HG03039 (cell line): ENCODE data around the gene TMEM174.
"Not testable (repeated sequence)": the region's sequence is repeated elsewhere in the genome, so short reads cannot be mapped to it uniquely, and the experiment has no call there.

Experiments used
- ATAC-seq: cut with Tn5 transposase; IDR thresholded peaks from one replicate; pipeline ENCODE4 v1.9.1; 2021; ENCODE audit warnings: mild to moderate bottlenecking, moderate library complexity; ENCODE audit not compliant: unreplicated experiment

Gene TMEM174

DNA sequence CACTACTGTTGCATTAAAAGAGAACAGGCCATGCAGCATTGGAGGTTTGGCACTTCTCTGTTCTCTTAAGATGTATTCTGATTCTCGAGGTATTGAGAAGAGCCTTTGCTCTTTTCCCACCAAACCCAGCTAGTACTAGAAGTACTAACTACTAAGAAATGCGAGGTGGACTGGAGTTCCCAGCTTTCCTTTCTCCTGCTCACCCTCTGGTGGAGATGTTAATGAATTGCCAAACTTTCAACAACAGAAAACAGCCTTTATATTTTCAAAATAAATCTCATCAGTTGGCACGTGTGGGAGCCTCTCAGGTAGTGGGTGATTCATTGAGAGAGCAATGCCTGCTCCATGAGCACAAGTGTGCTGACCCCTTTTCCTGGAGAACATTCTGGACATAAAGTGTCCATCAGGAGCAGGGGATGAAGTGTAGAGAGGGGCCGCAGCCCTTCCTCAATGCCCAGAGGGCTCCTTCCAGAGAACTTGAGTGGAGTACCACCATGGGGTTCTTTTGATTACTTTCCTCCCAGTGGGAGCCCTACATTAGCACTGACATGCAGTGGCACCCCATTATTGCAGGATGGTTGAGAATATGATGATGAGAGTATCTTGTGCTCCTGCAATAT lies 45.7 kb downstream of the TMEM174 start:
- ATAC-seq, result no peak

DNA sequence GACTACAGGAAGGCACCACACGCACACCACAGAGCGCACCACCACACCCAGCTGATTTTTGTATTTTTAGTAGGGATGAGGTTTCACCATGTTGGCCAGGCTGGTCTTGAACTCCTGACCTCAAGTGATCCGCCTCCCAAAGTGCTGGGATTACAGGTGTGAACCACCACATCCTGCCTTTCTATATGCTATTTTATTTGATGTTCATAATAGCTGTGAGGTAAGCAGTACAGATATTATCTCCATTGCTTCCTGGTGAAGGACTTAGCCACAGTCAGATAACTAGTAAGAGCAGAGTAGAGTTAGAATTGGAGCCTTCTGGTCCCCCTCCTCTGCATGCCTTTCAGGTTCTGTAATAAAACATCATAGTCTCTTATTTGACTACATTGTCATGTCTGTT lies 46.3 kb downstream of the TMEM174 start:
- not testable (repeated sequence) for ATAC-seq

DNA sequence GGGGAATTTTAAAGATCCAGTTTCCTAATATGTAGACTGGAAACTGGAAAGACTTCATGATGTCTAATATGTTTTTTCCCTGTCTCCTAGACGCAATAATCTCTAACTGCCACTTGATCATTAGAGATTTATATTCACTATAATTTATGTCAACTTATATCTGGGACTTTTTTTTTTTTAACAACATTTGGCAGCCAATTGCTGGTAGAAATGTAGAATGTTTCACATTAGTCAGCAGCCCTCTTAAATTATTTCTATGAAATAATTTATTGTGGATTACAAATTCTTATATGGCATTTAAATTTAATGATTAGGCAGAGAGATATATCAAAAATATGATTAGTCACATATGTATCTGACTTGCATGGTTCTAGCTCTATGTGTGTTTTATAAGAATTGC lies 48.2 kb downstream of the TMEM174 start:
- no peak for ATAC-seq

DNA sequence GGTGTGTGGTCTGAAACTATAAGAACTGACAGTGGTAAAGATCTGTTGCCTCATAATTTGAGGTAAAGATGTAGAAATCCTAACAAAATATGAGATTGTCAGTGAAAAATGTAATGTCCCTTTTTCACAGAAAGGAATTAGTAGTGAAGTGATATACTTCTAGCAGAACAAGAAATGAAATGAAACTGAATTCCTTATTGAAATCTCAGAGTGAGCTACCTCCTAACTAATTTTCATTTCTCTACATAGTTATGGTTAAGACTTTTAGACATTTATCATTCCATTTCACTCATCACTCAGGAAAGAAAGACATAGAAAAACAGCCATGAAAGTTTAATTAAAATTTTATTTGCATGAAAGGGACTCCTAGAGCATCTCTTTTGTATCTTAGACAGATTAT lies 48.7 kb downstream of the TMEM174 start:
- ATAC-seq, result no peak

DNA sequence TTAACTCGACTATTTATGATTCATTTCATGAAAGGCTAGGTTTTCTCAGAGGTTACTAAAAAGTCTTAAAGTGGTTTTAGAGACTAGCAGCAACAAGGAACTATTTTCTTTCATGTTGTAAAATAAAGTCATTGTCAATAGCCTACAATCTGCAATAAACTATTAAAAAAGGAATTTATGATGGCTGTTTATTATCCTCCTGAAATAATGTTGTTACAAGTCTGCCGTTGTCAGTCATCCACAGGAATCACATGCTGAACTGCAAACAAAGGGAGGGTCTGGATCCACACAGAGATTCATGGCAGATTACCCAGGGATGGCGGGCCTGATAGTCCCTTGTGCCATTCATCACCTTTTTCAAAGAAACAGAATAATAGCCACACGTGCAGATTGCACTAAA lies 49.2 kb downstream of the TMEM174 start:
- no peak for ATAC-seq
